ENCODE data around the gene KCNH2.

DNA sequence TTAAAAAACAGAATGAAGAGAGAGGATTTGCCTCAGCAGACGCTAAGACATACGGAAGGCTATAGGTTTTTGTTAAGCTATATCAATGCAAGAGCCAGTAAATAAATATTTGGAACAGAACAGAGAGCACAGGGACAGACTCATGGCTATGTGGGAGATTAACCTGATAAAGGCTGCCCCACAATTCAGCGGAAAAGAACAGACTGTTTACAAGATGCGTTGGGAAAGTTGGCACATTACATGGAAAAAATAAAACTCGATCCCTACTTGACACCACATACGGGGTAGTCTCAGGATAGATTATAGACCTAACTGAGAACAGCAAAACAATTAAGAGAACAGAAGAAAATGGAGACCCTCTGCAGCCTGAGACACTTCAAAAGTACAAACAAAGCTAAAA is 10.8 kb downstream of the KCNH2 start:
- TF ChIP-seq, protein P1, sequence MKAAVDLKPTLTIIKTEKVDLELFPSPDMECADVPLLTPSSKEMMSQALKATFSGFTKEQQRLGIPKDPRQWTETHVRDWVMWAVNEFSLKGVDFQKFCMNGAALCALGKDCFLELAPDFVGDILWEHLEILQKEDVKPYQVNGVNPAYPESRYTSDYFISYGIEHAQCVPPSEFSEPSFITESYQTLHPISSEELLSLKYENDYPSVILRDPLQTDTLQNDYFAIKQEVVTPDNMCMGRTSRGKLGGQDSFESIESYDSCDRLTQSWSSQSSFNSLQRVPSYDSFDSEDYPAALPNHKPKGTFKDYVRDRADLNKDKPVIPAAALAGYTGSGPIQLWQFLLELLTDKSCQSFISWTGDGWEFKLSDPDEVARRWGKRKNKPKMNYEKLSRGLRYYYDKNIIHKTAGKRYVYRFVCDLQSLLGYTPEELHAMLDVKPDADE (IDR thresholded peaks at IDR 0.05), result no peak
- TF ChIP-seq CTCF (conservative IDR thresholded peaks at IDR 0.05; ENCODE audit: low read depth in 2 of 2) (no peak), POLR2AphosphoS5 (IDR thresholded peaks at IDR 0.05; ENCODE audit: low read depth) (no peak), CREB1 (CRISPR knock-in tag; IDR thresholded peaks at IDR 0.05; ENCODE audit: low read depth) (no peak), EZH2 (IDR thresholded peaks at IDR 0.05; ENCODE audit: low read depth, unreplicated experiment) (no peak), STAT1 (IDR thresholded peaks at IDR 0.05; ENCODE audit: unreplicated experiment) (no peak), EZH2phosphoT487 (IDR thresholded peaks at IDR 0.05; ENCODE audit: unreplicated experiment) (no peak)

All from GM23338 (cell line).